Hepatocyte (in vitro differentiated cells): Measurements from ENCODE around the gene NINJ1.

Experiments used
- CTCF ChIP-seq: fragments of 200-600 bp; sonication (generic); IDR thresholded peaks from 2 replicates; pipeline ENCODE4 v1.5.1; 2016; ENCODE audit warnings: antibody characterized with exemption, mild to moderate bottlenecking; ENCODE audit not compliant: poor library complexity
- EZH2 ChIP-seq: fragments of 200-600 bp; sonication (generic); IDR thresholded peaks from 2 replicates; pipeline ENCODE4 v1.6.1; 2016; ENCODE audit warnings: antibody characterized with exemption, mild to moderate bottlenecking, borderline replicate concordance

- no peak for TF ChIP-seq CTCF
- TF ChIP-seq EZH2: no peak
These were observed 52.9 kb downstream of the NINJ1 start for GRCh38 chr9:93081081-93081529.
